GM12892 (cell line): ENCODE measurements around the gene TCERG1.

Source experiments
- DNase-seq: peaks from one replicate; pipeline ENCODE4 v3.0.0; 2011; ENCODE audit not compliant: insufficient read length
- FAIRE-seq: peaks from 2 replicates; lab custom pipeline; 2011; peaks lifted over from hg19 to GRCh38; lab: Jason Lieb, UNC
- POLR2A ChIP-seq: IDR thresholded peaks from 2 replicates; pipeline ENCODE4 v1.6.1; 2011; ENCODE audit warnings: low read depth, low read length, control low read depth
- POLR2AphosphoS5 ChIP-seq: IDR thresholded peaks from 2 replicates; pipeline ENCODE4 v1.6.1; 2011; ENCODE audit warnings: low read depth, low read length, control low read depth
- TAF1 ChIP-seq: IDR thresholded peaks from 2 replicates; pipeline ENCODE4 v1.6.1; 2011; ENCODE audit warnings: low read depth, mild to moderate bottlenecking, control low read depth, low read length, borderline replicate concordance

Gene TCERG1

GRCh38 chr5:146527785-146528184 is 80.7 kb downstream of the TCERG1 start:
- FAIRE-seq (no peak), DNase-seq (no peak)
- no peak for TF ChIP-seq POLR2AphosphoS5
- no peak for TF ChIP-seq POLR2A
- no peak for TF ChIP-seq TAF1

- no peak for TF ChIP-seq TAF1
- DNase-seq = no peak
- no peak for FAIRE-seq
Measured at GRCh38 chr5:146528236-146528635, 81.1 kb downstream of the TCERG1 start.

GRCh38 chr5:146529984-146530383 is 82.9 kb downstream of the TCERG1 start:
- DNase-seq (no peak), FAIRE-seq (no peak)
- TF ChIP-seq POLR2AphosphoS5 = no peak
- no peak for TF ChIP-seq POLR2A
- TF ChIP-seq TAF1 = no peak

- TF ChIP-seq POLR2AphosphoS5 = no peak
- no peak for TF ChIP-seq TAF1
- no peak for TF ChIP-seq POLR2A
- FAIRE-seq (peak; percentile 90), DNase-seq (peak; percentile 33)
Measured at GRCh38 chr5:146533260-146533857, 86.2 kb downstream of the TCERG1 start.

- no peak for TF ChIP-seq POLR2AphosphoS5
- TF ChIP-seq TAF1 = no peak
- no peak for TF ChIP-seq POLR2A
- FAIRE-seq (no peak), DNase-seq (no peak)
Measured at GRCh38 chr5:146533882-146534281, 86.7 kb downstream of the TCERG1 start.

- DNase-seq = no peak
- no peak for TF ChIP-seq POLR2A
- no peak for FAIRE-seq
Measured at GRCh38 chr5:146538432-146538831, 91.3 kb downstream of the TCERG1 start.

GRCh38 chr5:146539973-146540372 is 92.8 kb downstream of the TCERG1 start:
- DNase-seq (no peak), FAIRE-seq (no peak)
- no peak for TF ChIP-seq TAF1
- TF ChIP-seq POLR2A = no peak
- no peak for TF ChIP-seq POLR2AphosphoS5

- TF ChIP-seq POLR2AphosphoS5 = no peak
- no peak for TF ChIP-seq POLR2A
- TF ChIP-seq TAF1 = no peak
- DNase-seq (no peak), FAIRE-seq (no peak)
Measured at GRCh38 chr5:146540414-146540813, 93.3 kb downstream of the TCERG1 start.

GRCh38 chr5:146541958-146542849 is 95.1 kb downstream of the TCERG1 start:
- TF ChIP-seq POLR2A (no peak), TAF1 (no peak)
- FAIRE-seq (peak; percentile 24), DNase-seq (peak; percentile 37)

- TF ChIP-seq POLR2A = no peak
- no peak for TF ChIP-seq TAF1
- TF ChIP-seq POLR2AphosphoS5 = no peak
- FAIRE-seq = no peak
- no peak for DNase-seq
Measured at GRCh38 chr5:146544232-146544631, 97.1 kb downstream of the TCERG1 start.

- TF ChIP-seq TAF1 (no peak), POLR2AphosphoS5 (no peak), POLR2A (no peak)
- no peak for DNase-seq
- no peak for FAIRE-seq
Measured at GRCh38 chr5:146548781-146549449, 101.8 kb downstream of the TCERG1 start.
